ENCODE measurements around the gene CPAMD8. TPM values are rescaled to one million over a fixed set of nuclear protein-coding genes. Genes with fewer than 3 reads are reported as not detected.

The CPAMD8 gene
- total RNA-seq, 4 donors from 2014 or later, result 0.72 to 8.2 (median 4.0) TPM

DNA sequence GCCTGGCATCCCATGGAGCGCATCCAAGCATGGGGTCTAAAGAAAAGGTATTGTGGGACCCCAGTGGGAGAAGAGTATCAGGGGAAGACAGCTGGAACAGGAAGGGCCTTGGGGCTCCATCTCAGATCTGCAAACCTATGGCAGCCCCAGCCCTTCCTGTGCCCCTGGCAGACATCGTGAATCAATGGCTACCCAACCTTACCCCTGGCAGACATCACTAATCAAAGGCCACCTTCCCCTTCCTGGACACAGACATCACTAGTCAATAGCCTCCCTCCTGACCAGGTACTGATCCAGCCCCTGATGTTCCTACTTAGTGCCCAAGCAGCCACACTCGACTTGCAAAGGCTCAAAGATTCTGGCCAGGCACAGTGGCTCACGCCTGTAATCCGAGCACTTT, 122.0 kb downstream of the CPAMD8 start:
- no peak overlapping the region for H3K4me3 ChIP-seq
- H3K27ac ChIP-seq, result no peak overlapping the region
- intact Hi-C loops (cut with DNase I), result loop anchor here (10.0 kb wide), 1 partner anchor 130 kb away; no protein-coding TSS in a partner anchor
- peaks cover 0 to 6% (median 0%) of the 10 kb centered on the region in 4 donors for H3K27me3 ChIP-seq
- TF ChIP-seq, protein P1, sequence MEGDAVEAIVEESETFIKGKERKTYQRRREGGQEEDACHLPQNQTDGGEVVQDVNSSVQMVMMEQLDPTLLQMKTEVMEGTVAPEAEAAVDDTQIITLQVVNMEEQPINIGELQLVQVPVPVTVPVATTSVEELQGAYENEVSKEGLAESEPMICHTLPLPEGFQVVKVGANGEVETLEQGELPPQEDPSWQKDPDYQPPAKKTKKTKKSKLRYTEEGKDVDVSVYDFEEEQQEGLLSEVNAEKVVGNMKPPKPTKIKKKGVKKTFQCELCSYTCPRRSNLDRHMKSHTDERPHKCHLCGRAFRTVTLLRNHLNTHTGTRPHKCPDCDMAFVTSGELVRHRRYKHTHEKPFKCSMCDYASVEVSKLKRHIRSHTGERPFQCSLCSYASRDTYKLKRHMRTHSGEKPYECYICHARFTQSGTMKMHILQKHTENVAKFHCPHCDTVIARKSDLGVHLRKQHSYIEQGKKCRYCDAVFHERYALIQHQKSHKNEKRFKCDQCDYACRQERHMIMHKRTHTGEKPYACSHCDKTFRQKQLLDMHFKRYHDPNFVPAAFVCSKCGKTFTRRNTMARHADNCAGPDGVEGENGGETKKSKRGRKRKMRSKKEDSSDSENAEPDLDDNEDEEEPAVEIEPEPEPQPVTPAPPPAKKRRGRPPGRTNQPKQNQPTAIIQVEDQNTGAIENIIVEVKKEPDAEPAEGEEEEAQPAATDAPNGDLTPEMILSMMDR (IDR thresholded peaks at IDR 0.05), result no peak
- TF ChIP-seq POLR2A (IDR thresholded peaks at IDR 0.05), result no peak
- no peaks in the 10 kb centered on the region for H3K9me3 ChIP-seq
- no peak for DNase-seq
- 57% methylated on average over 5 of the region's 5 CpGs; no CpG with 5 or more reads in 1 of the 2 donors for WGBS, 2 donors
- H3K36me3 ChIP-seq, result no peaks in the 10 kb centered on the region
- H3K4me1 ChIP-seq, result peaks cover 0 to under 1% (median 0%) of the 10 kb centered on the region in 3 donors

DNA sequence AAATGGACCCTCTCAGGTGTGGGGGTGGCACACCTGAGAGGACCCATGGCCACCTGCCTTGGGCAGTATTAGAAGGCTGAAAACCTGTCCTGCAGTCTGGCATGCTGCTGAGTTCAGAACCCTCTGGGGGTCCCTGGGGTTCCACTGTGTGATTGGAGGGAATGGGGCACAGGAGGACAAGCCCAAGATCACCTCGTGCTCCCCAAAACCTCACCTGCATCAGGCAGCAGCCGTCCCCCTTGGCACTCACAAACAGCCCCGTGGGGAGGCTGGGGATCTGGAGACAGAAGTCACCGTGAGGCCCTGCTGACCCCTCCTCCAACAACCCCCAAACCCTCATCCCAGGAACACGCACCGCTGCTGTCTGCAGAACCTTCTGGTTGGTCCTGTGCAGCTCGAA, 123.3 kb downstream of the CPAMD8 start:
- H3K4me1 ChIP-seq, result peaks cover 0 to 4% (median 0%) of the 10 kb centered on the region in 3 donors
- H3K36me3 ChIP-seq, result no peaks in the 10 kb centered on the region
- H3K27ac ChIP-seq, result no peak overlapping the region
- TF ChIP-seq, protein P1 (IDR thresholded peaks at IDR 0.05), result no peak
- no peak for TF ChIP-seq POLR2A (IDR thresholded peaks at IDR 0.05)
- no peak for DNase-seq
- WGBS, 2 donors, result 76 to 80% methylated on average over 4 to 5 of the region's 7 CpGs
- peaks cover 0 to 6% (median 0%) of the 10 kb centered on the region in 4 donors for H3K27me3 ChIP-seq
- H3K4me3 ChIP-seq, result no peak overlapping the region
- no peaks in the 10 kb centered on the region for H3K9me3 ChIP-seq
- intact Hi-C loops (cut with DNase I), result loop anchor here (10.0 kb wide), 1 partner anchor 129 kb away; no protein-coding TSS in a partner anchor

DNA sequence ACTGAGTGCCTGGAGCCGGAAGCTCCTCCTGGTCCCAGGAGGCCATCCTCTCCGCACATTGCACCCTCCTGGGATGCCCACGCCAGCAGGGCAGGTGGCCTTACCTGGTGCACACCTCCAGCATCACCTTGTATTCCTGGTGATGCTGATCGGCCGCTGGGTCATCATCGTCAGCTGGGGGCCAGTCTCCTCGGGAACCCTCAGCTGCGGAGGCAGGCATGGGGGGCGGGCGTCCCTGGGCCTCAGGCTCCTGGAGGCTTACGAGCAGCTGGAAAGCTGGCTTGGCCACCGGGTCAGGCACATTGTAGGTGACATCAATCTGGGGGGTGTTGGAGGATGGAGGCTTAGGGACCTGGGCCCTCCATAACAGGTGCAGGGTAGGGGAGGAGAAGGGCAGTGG, 124.1 kb downstream of the CPAMD8 start:
- intact Hi-C loops (cut with DNase I), result loop anchor here (10.0 kb wide), 1 partner anchor 128 kb away; no protein-coding TSS in a partner anchor
- no peak for TF ChIP-seq POLR2A (IDR thresholded peaks at IDR 0.05)
- TF ChIP-seq, protein P1 (IDR thresholded peaks at IDR 0.05), result no peak
- peaks cover 0 to 5% (median 0%) of the 10 kb centered on the region in 4 donors for H3K27me3 ChIP-seq
- no peaks in the 10 kb centered on the region for H3K9me3 ChIP-seq
- no peaks in the 10 kb centered on the region for H3K36me3 ChIP-seq
- WGBS, 2 donors, result 90 to 97% methylated on average over 4 of the region's 12 CpGs
- DNase-seq, result no peak
- peaks cover 0 to 12% (median 0%) of the 10 kb centered on the region in 3 donors for H3K4me1 ChIP-seq
- no peak overlapping the region for H3K27ac ChIP-seq
- H3K4me3 ChIP-seq, result no peak overlapping the region

DNA sequence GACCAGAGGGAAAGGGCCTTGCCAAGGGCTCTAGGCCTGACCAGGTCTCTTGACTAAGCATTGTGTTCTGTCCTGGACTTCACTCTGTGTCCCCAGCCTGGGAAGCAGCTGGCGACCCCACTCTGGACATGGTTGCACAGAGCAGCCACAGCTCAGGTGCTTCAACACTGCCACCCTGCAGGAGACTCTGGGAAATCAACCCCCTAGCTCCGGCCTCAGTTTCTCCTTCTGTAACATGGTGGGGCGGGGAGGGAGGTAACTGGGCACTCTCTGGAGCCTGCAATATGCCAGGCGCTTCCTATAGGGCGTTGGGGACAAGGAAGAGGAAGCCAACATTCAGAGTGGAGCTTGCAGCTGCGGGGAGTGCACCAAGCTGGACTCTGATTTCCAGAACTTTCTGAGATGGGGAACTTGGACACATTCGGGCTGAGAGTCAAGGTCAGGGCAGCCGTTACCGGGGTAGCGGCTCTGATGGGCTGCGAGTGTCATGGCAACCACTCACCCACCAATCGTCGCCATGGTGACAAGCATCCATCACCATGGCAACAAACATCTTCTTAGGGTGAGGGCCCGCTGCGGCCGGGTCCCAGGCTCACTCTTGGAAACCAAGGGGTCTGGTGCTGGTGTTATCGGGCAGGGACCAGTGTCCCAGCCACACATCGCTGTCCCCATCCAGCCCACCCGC, 125.0 kb downstream of the CPAMD8 start:
- Histone ChIP-seq H3K4me3 (no peak overlapping the region), H3K36me3 (no peaks in the 10 kb centered on the region), H3K27me3 (peaks cover 0 to 4% (median 0%) of the 10 kb centered on the region in 4 donors), H3K9me3 (no peaks in the 10 kb centered on the region), H3K4me1 (peaks cover 0 to 18% (median under 1%) of the 10 kb centered on the region in 3 donors), H3K27ac (no peak overlapping the region)
- no peak for TF ChIP-seq POLR2A (IDR thresholded peaks at IDR 0.05)
- TF ChIP-seq, protein P1 (IDR thresholded peaks at IDR 0.05), result no peak
- no peak for DNase-seq
- intact Hi-C loops (cut with DNase I), result loop anchor here (10.0 kb wide), 1 partner anchor 127 kb away; no protein-coding TSS in a partner anchor
- WGBS, 2 donors, result 85% methylated on average over 10 of the region's 19 CpGs; no CpG with 5 or more reads in 1 of the 2 donors

DNA sequence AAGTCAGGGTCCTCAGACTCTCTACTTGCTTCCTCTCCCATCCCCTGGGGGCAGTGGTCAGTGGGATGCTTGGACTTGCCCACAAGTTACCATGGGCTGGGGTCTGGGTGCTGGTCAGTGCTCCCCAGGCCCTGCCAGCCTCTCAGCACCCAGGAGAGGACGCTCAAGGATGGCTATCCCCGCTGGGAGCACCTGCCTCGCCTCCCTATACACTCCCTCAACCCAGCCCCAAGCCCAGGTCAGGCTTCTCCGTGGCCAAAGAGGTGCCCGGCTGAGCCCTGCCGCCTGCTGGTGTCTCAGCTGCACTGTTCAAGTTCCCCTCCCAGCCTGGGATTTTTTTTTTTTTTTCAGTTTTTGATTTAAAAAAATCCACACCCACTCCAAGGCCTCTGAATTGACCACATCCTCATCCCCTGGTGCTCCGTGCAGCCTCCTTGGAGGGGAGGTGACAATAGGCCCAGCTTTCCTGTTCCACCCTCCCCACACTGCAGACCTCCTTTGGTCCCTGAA, 127.0 kb downstream of the CPAMD8 start:
- intact Hi-C loops (cut with DNase I), result loop anchor here (10.0 kb wide), 1 partner anchor 125 kb away; no protein-coding TSS in a partner anchor
- Histone ChIP-seq H3K27me3 (peaks cover 0 to 18% (median 0%) of the 10 kb centered on the region in 4 donors), H3K9me3 (no peaks in the 10 kb centered on the region), H3K4me1 (peaks cover 3 to 29% (median 7%) of the 10 kb centered on the region in 3 donors), H3K4me3 (no peak overlapping the region), H3K27ac (no peak overlapping the region), H3K36me3 (no peaks in the 10 kb centered on the region)
- 24 to 32% methylated on average over 5 to 7 of the region's 7 CpGs for WGBS, 2 donors
- TF ChIP-seq, protein P1 (IDR thresholded peaks at IDR 0.05), result peak in 5 of 6 experiments; percentile 11 to 50 (median 38)
- TF ChIP-seq POLR2A (IDR thresholded peaks at IDR 0.05), result no peak
- DNase-seq, result no peak
